Ishikawa (cell line): Measurements from ENCODE around the gene MAP7.

Experiments used
- CEBPB ChIP-seq: IDR thresholded peaks from 2 replicates; pipeline ENCODE4 v1.6.1; 2012
- CREB1 ChIP-seq: IDR thresholded peaks from 2 replicates; pipeline ENCODE4 v1.6.1; 2012; ENCODE audit warnings: low read depth
- EGR1 ChIP-seq: IDR thresholded peaks from 2 replicates; pipeline ENCODE4 v1.6.1; 2012
- EP300 ChIP-seq: IDR thresholded peaks from 2 replicates; pipeline ENCODE4 v1.6.1; 2012; ENCODE audit warnings: borderline replicate concordance
- FOXM1 ChIP-seq: IDR thresholded peaks from 2 replicates; pipeline ENCODE4 v1.6.1; 2012; ENCODE audit warnings: low read depth, borderline replicate concordance
- MAX ChIP-seq: IDR thresholded peaks from 2 replicates; pipeline ENCODE4 v1.6.1; 2012
- NFIC ChIP-seq: IDR thresholded peaks from 2 replicates; pipeline ENCODE4 v1.6.1; 2012
- RAD21 ChIP-seq: IDR thresholded peaks from 2 replicates; pipeline ENCODE4 v1.6.1; 2012; ENCODE audit warnings: low read depth
- REST ChIP-seq: IDR thresholded peaks from 2 replicates; pipeline ENCODE4 v1.6.1; 2012; ENCODE audit warnings: low read depth, mild to moderate bottlenecking
- TAF1 ChIP-seq: IDR thresholded peaks from 2 replicates; pipeline ENCODE4 v1.6.1; 2012; ENCODE audit warnings: low read depth, mild to moderate bottlenecking
- TCF12 ChIP-seq: IDR thresholded peaks from 2 replicates; pipeline ENCODE4 v1.6.1; 2012; ENCODE audit warnings: low read depth
- TEAD4 ChIP-seq: IDR thresholded peaks from 2 replicates; pipeline ENCODE4 v1.6.1; 2012
- USF1 ChIP-seq: IDR thresholded peaks from 2 replicates; pipeline ENCODE4 v1.6.1; 2012
- YY1 ChIP-seq: IDR thresholded peaks from 2 replicates; pipeline ENCODE4 v1.6.1; 2012; ENCODE audit warnings: low read depth
- ZBTB7A ChIP-seq: IDR thresholded peaks from 2 replicates; pipeline ENCODE4 v1.6.1; 2012; ENCODE audit warnings: low read depth

MAP7 gene

GRCh38 chr6:136521427-136521826, 28.8 kb downstream of the MAP7 start:
- no peak for TF ChIP-seq CREB1
- TF ChIP-seq USF1 = no peak
- no peak for TF ChIP-seq TCF12
- no peak for TF ChIP-seq CEBPB
- TF ChIP-seq ZBTB7A = no peak
- TF ChIP-seq YY1 = no peak
- TF ChIP-seq TEAD4 = no peak
- no peak for TF ChIP-seq EGR1

GRCh38 chr6:136520517-136520916, 29.7 kb downstream of the MAP7 start:
- TF ChIP-seq MAX (no peak), TAF1 (no peak), REST (no peak), EGR1 (no peak), USF1 (no peak), NFIC (no peak), FOXM1 (no peak), ZBTB7A (no peak), RAD21 (no peak), EP300 (no peak), TCF12 (no peak)

GRCh38 chr6:136517582-136517981, 32.6 kb downstream of the MAP7 start:
- TF ChIP-seq TAF1 (no peak), CREB1 (no peak), ZBTB7A (no peak), RAD21 (no peak), REST (no peak), NFIC (no peak), USF1 (no peak), EP300 (no peak), CEBPB (no peak), TEAD4 (no peak)

- no peak for TF ChIP-seq EP300
- no peak for TF ChIP-seq RAD21
- TF ChIP-seq ZBTB7A = no peak
- TF ChIP-seq REST = no peak
- no peak for TF ChIP-seq CREB1
- peak; percentile 39; the same call in 1 of the 2 replicates for TF ChIP-seq TCF12
- TF ChIP-seq MAX = no peak
- TF ChIP-seq EGR1 = no peak
- 0 out of 2 replicates have a peak, but pooled peaks have one; percentile 28 for TF ChIP-seq NFIC
- no peak for TF ChIP-seq TAF1
- no peak for TF ChIP-seq USF1
Measured at GRCh38 chr6:136517002-136517401, 33.2 kb downstream of the MAP7 start.
